Globus pallidus (tissue), 1 donor: ENCODE data around the gene TSC22D4.
"Not testable (repeated sequence)": the region's sequence is repeated elsewhere in the genome, so short reads cannot be mapped to it uniquely, and the experiment has no call there.

Experiments
- DNase-seq: peaks from one replicate; pipeline ENCODE4 v3.0.0-alpha.2; 2015; ENCODE audit warnings: low spot score

TSC22D4 gene

GRCh38 chr7:100478958-100479660 lies at the start of gene TSC22D4:
TSC22D4 (minus strand) TSS chr7:100479214; CDS start chr7:100478038, 1,176 bp downstream.
- peak; percentile 96 for DNase-seq

- DNase-seq = not testable (repeated sequence)
These were observed 49.3 kb upstream of the TSC22D4 start for GRCh38 chr7:100528108-100528866.

- not testable (repeated sequence) for DNase-seq
These were observed 44.2 kb upstream of the TSC22D4 start for GRCh38 chr7:100523192-100523591.

- DNase-seq = not testable (repeated sequence)
These were observed 43.0 kb upstream of the TSC22D4 start for GRCh38 chr7:100521909-100522593.

GRCh38 chr7:100521076-100521475 lies 42.1 kb upstream of the TSC22D4 start:
- DNase-seq = no peak

- no peak for DNase-seq
These were observed 41.1 kb upstream of the TSC22D4 start for GRCh38 chr7:100520138-100520537.

- DNase-seq = no peak
These were observed 40.6 kb upstream of the TSC22D4 start for GRCh38 chr7:100519580-100519979.

- DNase-seq = no peak
These were observed 38.3 kb upstream of the TSC22D4 start for GRCh38 chr7:100517305-100517704.

- DNase-seq = no peak
These were observed 37.3 kb upstream of the TSC22D4 start for GRCh38 chr7:100516135-100516812.

- no peak for DNase-seq
These were observed 36.1 kb upstream of the TSC22D4 start for GRCh38 chr7:100515072-100515532.

GRCh38 chr7:100513212-100513810 lies 34.3 kb upstream of the TSC22D4 start:
- DNase-seq = no peak

GRCh38 chr7:100510437-100511239 lies 31.6 kb upstream of the TSC22D4 start:
- no peak for DNase-seq

GRCh38 chr7:100509231-100509630 lies 30.2 kb upstream of the TSC22D4 start:
- DNase-seq = no peak

GRCh38 chr7:100506356-100506923 lies 27.4 kb upstream of the TSC22D4 start:
- DNase-seq = no peak

GRCh38 chr7:100504887-100505611 lies 26.0 kb upstream of the TSC22D4 start:
- DNase-seq = no peak

GRCh38 chr7:100504031-100504430 lies 25.0 kb upstream of the TSC22D4 start:
- not testable (repeated sequence) for DNase-seq

GRCh38 chr7:100500743-100501142 lies 21.7 kb upstream of the TSC22D4 start:
- not testable (repeated sequence) for DNase-seq

- no peak for DNase-seq
These were observed 17.5 kb upstream of the TSC22D4 start for GRCh38 chr7:100496509-100496908.

GRCh38 chr7:100493476-100494264 lies 14.7 kb upstream of the TSC22D4 start:
- DNase-seq = peak; percentile 68
